Astrocyte (in vitro differentiated cells and primary cell): ENCODE data around the gene TRMU.

Experiments
- EZH2 ChIP-seq: IDR thresholded peaks from 2 replicates; pipeline ENCODE4 v1.6.1; 2012; ENCODE audit warnings: mild to moderate bottlenecking, low read length, inconsistent platforms; ENCODE audit not compliant: insufficient read depth
- TF ChIP-seq, protein P1 (sequence below): IDR thresholded peaks from 2 replicates; pipeline ENCODE4 v1.5.1; 2011; ENCODE audit warnings: low read depth, mild to moderate bottlenecking, inconsistent platforms, low read length, moderate library complexity; ENCODE audit not compliant: insufficient read depth

DNA sequence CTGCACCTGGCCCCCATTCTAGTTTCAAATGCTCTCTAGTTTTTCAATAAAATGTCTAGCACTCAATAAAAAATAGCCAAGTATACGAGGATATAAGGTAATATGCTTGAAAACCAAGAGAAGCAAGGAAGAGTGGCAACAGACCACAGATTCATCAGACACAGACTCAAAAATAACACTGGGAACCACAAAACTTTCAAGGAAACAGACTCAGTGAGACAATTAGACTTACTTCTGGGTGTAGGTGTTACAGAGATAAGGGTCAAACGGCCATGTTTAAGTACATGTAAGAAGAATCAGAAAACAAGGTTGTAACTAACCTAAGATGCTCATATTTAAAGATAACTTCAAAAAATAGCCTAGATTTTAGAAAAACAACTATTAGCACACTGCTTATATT, 67.0 kb downstream of the TRMU start:
- TF ChIP-seq, protein P1, sequence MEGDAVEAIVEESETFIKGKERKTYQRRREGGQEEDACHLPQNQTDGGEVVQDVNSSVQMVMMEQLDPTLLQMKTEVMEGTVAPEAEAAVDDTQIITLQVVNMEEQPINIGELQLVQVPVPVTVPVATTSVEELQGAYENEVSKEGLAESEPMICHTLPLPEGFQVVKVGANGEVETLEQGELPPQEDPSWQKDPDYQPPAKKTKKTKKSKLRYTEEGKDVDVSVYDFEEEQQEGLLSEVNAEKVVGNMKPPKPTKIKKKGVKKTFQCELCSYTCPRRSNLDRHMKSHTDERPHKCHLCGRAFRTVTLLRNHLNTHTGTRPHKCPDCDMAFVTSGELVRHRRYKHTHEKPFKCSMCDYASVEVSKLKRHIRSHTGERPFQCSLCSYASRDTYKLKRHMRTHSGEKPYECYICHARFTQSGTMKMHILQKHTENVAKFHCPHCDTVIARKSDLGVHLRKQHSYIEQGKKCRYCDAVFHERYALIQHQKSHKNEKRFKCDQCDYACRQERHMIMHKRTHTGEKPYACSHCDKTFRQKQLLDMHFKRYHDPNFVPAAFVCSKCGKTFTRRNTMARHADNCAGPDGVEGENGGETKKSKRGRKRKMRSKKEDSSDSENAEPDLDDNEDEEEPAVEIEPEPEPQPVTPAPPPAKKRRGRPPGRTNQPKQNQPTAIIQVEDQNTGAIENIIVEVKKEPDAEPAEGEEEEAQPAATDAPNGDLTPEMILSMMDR, result no peak
- no peak for TF ChIP-seq EZH2
